Gastrocnemius medialis (tissue), 4 donors: ENCODE data around the gene CRIP1. TPM values are rescaled to one million over a fixed set of nuclear protein-coding genes. Genes with fewer than 3 reads are reported as not detected.

ENCODE experiments used
- ATAC-seq, 2 donors: fragments of 150-250 bp; one replicate each; pipeline ENCODE4 v1.9.1; 2016
- DNase-seq, 2 donors: peaks; one replicate each; pipeline ENCODE4 v3.0.0-alpha.2; 2019
- H3K27ac ChIP-seq, 4 donors: fragments of 200-600 bp; sonication (generic); 1 replicate in 1 of 4; 2 replicates in 3 of 4; pipeline ENCODE4 v1.5.1; 2016 to 2018; ENCODE audit warnings: mild to moderate bottlenecking in 2 of 4, moderate library complexity in 1 of 4
- H3K27me3 ChIP-seq, 3 donors: fragments of 200-600 bp; sonication (generic) in 2 of 3; 1 replicate in 1 of 3; 2 replicates in 2 of 3; pipeline versions ENCODE4 v1.5.1 to v1.6.0; 2016 to 2019; ENCODE audit warnings: mild to moderate bottlenecking in 1 of 3, moderate library complexity in 1 of 3
- H3K36me3 ChIP-seq, 2 donors: fragments of 200-600 bp; sonication (generic) in 1 of 2; one replicate each; pipeline ENCODE4 v1.5.1; 2017 to 2018
- H3K4me1 ChIP-seq, 2 donors: fragments of 200-600 bp; sonication (generic) in 1 of 2; one replicate each; pipeline ENCODE4 v1.5.1; 2016 to 2017; ENCODE audit warnings: mild to moderate bottlenecking in 2 of 2
- H3K4me3 ChIP-seq, 4 donors: fragments of 200-600 bp; sonication (generic) in 3 of 4; 1 replicate in 1 of 4; 2 replicates in 3 of 4; pipeline ENCODE4 v1.5.1; 2016 to 2019; ENCODE audit warnings: mild to moderate bottlenecking in 2 of 4
- H3K9me3 ChIP-seq, 3 donors: fragments of 200-600 bp; sonication (generic) in 2 of 3; 1 replicate in 1 of 3; 2 replicates in 2 of 3; pipeline ENCODE4 v1.5.1; 2016 to 2019
- CTCF ChIP-seq, 5 experiments: fragments of 450-650 bp in 3 of 5; fragments of 200-600 bp in 2 of 5; sonication (generic) in 2 of 5; IDR thresholded peaks in 4 of 5; conservative IDR thresholded peaks in 1 of 5; 1 replicate in 4 of 5; 2 replicates in 1 of 5; pipeline ENCODE4 v1.5.1; 2016 to 2019; ENCODE audit warnings: antibody characterized with exemption in 5 of 5, mild to moderate bottlenecking in 3 of 5, moderate library complexity in 3 of 5
- POLR2A ChIP-seq, 2 donors: fragments of 450-650 bp; IDR thresholded peaks; one replicate each; pipeline ENCODE4 v1.6.1; 2017; ENCODE audit warnings: antibody characterized with exemption in 2 of 2, mild to moderate bottlenecking in 2 of 2, moderate library complexity in 2 of 2
- in situ Hi-C, 4 donors: fragments of 200-750 bp; cut with MboI; loops; one replicate each; pipeline versions ENCODE4 v1.15.0 to v1.8.0; 2017; ENCODE audit warnings: low sequenced_read_pairs in 4 of 4
- intact Hi-C: fragments of 100-400 bp; cut with DNase I; formaldehyde crosslinking; loops from one replicate; pipeline ENCODE4 v1.15.1; 2023; ENCODE audit warnings: low total_unique reads
- total RNA-seq, 4 donors: library from RNA; depleted of rRNA; stranded (reverse); fragments of >200 nt; gene quantifications; one replicate each; pipeline versions ENCODE4 v1.1.0 to v1.2.3, GENCODE V29; 2016

CRIP1 gene
- total RNA-seq, 4 donors from 2014 or later: 2.6 to 7.6 (median 5.3) TPM

GRCh38 chr14:105488781-105489541, 2.3 kb downstream of the CRIP1 start:
- peak overlapping the region in 2 of 4 donors; percentile 67 to 72 for H3K4me3 ChIP-seq
- ATAC-seq: no peak
- H3K9me3 ChIP-seq: no peaks in the 10 kb centered on the region
- H3K27me3 ChIP-seq: peaks cover 0 to 15% (median 5%) of the 10 kb centered on the region in 3 donors
- in situ Hi-C loops (loop anchor here in 1 of 4 donors (25.0 kb wide), 1 partner anchor 127 kb away; no protein-coding TSS in a partner anchor), intact Hi-C loops (no loop called here)
- peak overlapping the region; percentile 81 to 93 (median 86) for H3K27ac ChIP-seq
- no peak for TF ChIP-seq POLR2A (IDR thresholded peaks at IDR 0.05)
- no peak for TF ChIP-seq CTCF (IDR thresholded peaks at IDR 0.05 in 4 of 5, conservative IDR thresholded peaks at IDR 0.05 in 1 of 5)
- DNase-seq: no peak
- H3K36me3 ChIP-seq: no peaks in the 10 kb centered on the region
- H3K4me1 ChIP-seq: peaks cover 23 to 31% of the 10 kb centered on the region in 2 donors

- in situ Hi-C loops (loop anchor here in 1 of 4 donors (25.0 kb wide), 1 partner anchor 127 kb away; no protein-coding TSS in a partner anchor), intact Hi-C loops (loop anchor here (1.0 to 10.0 kb wide), 5 partner anchors 8 to 325 kb away; partner anchors contain the start of genes CRIP2 and JAG2)
- DNase-seq: peak; percentile 70 to 84
- Histone ChIP-seq H3K9me3 (no peaks in the 10 kb centered on the region), H3K4me3 (peak overlapping the region; percentile 67 to 91 (median 70)), H3K27me3 (peaks cover 0 to 14% (median 5%) of the 10 kb centered on the region in 3 donors), H3K36me3 (no peaks in the 10 kb centered on the region), H3K27ac (peak overlapping the region; percentile 81 to 93 (median 86)), H3K4me1 (peaks cover 23 to 28% of the 10 kb centered on the region in 2 donors)
- TF ChIP-seq CTCF (IDR thresholded peaks at IDR 0.05 in 4 of 5, conservative IDR thresholded peaks at IDR 0.05 in 1 of 5) (peak; percentile 56 to 72 (median 67)), POLR2A (IDR thresholded peaks at IDR 0.05) (no peak)
- ATAC-seq: peak; percentile 43 to 46
Measured at GRCh38 chr14:105489542-105490266, 3.0 kb downstream of the CRIP1 start.

GRCh38 chr14:105490267-105490571, 3.5 kb downstream of the CRIP1 start:
- DNase-seq (no peak), ATAC-seq (peak; percentile 13 to 18)
- in situ Hi-C loops (loop anchor here in 1 of 4 donors (25.0 kb wide), 1 partner anchor 128 kb away; no protein-coding TSS in a partner anchor), intact Hi-C loops (loop anchor here (1.0 to 10.0 kb wide), 5 partner anchors 9 to 325 kb away; partner anchors contain the start of genes CRIP2 and JAG2)
- peak overlapping the region; percentile 67 to 91 (median 70) for H3K4me3 ChIP-seq
- TF ChIP-seq POLR2A (IDR thresholded peaks at IDR 0.05) (no peak), CTCF (IDR thresholded peaks at IDR 0.05 in 4 of 5, conservative IDR thresholded peaks at IDR 0.05 in 1 of 5) (no peak)
- H3K36me3 ChIP-seq: no peaks in the 10 kb centered on the region
- peaks cover 23 to 29% of the 10 kb centered on the region in 2 donors for H3K4me1 ChIP-seq
- H3K27me3 ChIP-seq: peaks cover 0 to 8% (median 5%) of the 10 kb centered on the region in 3 donors
- no peaks in the 10 kb centered on the region for H3K9me3 ChIP-seq
- peak overlapping the region; percentile 81 to 93 (median 86) for H3K27ac ChIP-seq

GRCh38 chr14:105490572-105491365, 4.1 kb downstream of the CRIP1 start, which contains the start of gene TEDC1:
Gene TEDC1, plus strand, starts transcription at chr14:105491246. Its CDS starts 130 bp downstream, at chr14:105491376.
- intact Hi-C loops: loop anchor here (1.0 to 10.0 kb wide), 6 partner anchors 9 to 326 kb away; partner anchors contain the start of genes CRIP2 and JAG2
- H3K36me3 ChIP-seq: no peaks in the 10 kb centered on the region
- H3K9me3 ChIP-seq: no peaks in the 10 kb centered on the region
- H3K27me3 ChIP-seq: peaks cover 0 to 3% (median 1%) of the 10 kb centered on the region in 3 donors
- in situ Hi-C loops: loop anchor here in 1 of 4 donors (25.0 kb wide), 1 partner anchor 128 kb away; no protein-coding TSS in a partner anchor
- DNase-seq: peak; percentile 100
- H3K27ac ChIP-seq: peak within 1 kb of the TSS; percentile 81 to 93 (median 86)
- TF ChIP-seq POLR2A (IDR thresholded peaks at IDR 0.05): peak; percentile 68 to 74
- TF ChIP-seq CTCF (IDR thresholded peaks at IDR 0.05 in 4 of 5, conservative IDR thresholded peaks at IDR 0.05 in 1 of 5): peak; percentile 67 to 98 (median 96)
- H3K4me1 ChIP-seq: peaks cover 23 to 35% of the 10 kb centered on the region in 2 donors
- peak; percentile 88 to 95 for ATAC-seq
- H3K4me3 ChIP-seq: peak within 1 kb of the TSS; percentile 67 to 91 (median 76)
